ENCODE results near the gene CHKB.

DNA sequence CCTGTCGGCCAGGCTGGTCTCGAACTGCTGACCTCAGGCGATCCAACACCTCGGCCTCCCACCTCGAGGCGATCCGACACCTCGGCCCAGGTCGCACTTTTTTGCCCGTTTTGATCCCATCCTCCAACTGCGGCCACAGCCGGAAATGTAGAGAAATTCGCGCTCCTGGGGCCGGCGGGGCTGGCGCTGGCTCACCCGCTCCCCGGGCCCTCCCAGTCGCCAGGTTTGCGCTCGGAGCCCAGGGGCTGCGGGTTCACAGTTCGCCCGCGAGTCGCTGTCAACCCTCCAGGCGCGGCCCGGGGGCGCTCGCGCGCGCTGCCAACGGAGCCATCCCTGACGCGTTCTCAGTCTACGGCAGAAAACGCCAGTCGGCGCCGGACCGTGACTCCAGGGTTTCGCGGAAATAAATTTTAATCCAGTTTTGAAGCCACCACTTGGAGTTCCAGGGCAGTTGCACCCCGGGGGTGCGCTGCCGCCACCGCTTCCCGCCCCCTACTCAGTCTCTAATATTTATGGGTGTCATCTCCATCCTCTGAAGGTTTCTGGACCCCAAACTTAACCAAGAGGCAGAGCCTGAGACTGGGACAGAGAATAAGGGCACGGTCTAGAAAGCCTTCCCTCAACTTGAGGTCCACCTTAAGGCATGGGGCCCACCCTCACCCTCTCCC is 38.4 kb downstream of the CHKB start:
- no peak for TF ChIP-seq CTCF (tag by site-specific recombination; IDR thresholded peaks at IDR 0.05)
- TF ChIP-seq REPIN1 (tag by site-specific recombination; IDR thresholded peaks at IDR 0.05; ENCODE audit: low read depth), result no peak
- TF ChIP-seq ZNF776 (tag by site-specific recombination; IDR thresholded peaks at IDR 0.05; ENCODE audit: borderline replicate concordance), result no peak
- TF ChIP-seq ZNF701 (tag by site-specific recombination; IDR thresholded peaks at IDR 0.05), result no peak
- no peak for TF ChIP-seq ZNF24 (tag by site-specific recombination; IDR thresholded peaks at IDR 0.05)
